ENCODE data around the gene CDIP1.

Gene CDIP1

GRCh38 chr16:4556580-4556979 lies 18.0 kb upstream of the CDIP1 start:
- no peaks in the 10 kb centered on the region for H3K79me2 ChIP-seq (ENCODE audit: insufficient read depth, low read length)
- H3K4me3 ChIP-seq (ENCODE audit: low read depth, low read length, poor library complexity, severe bottlenecking) = no peak overlapping the region
- H3F3A ChIP-seq (ENCODE audit: insufficient read depth, low read length) = no peaks in the 10 kb centered on the region
- no peak overlapping the region for H3K4me2 ChIP-seq (ENCODE audit: low read length)
- H3K27me3 ChIP-seq (ENCODE audit: insufficient read depth, low read length) = peaks cover 8% of the 10 kb centered on the region; the same call in 1 of the 2 replicates
- H3K4me1 ChIP-seq (ENCODE audit: insufficient read depth, low read length, severe bottlenecking) = no peaks in the 10 kb centered on the region
- H3K27ac ChIP-seq (ENCODE audit: low read depth, low read length, poor library complexity, severe bottlenecking) = no peak overlapping the region
- no peak overlapping the region for H3K9ac ChIP-seq (ENCODE audit: low read length)
- no peaks in the 10 kb centered on the region for H3K36me3 ChIP-seq (ENCODE audit: insufficient read depth, low read length)
- no peaks in the 10 kb centered on the region for H4K20me1 ChIP-seq (ENCODE audit: insufficient read depth, low read length)
- TF ChIP-seq EZH2 (IDR thresholded peaks at IDR 0.05; ENCODE audit: borderline replicate concordance, low read length) = no peak
- TF ChIP-seq CTCF (IDR thresholded peaks at IDR 0.05; ENCODE audit: low read length) = no peak
- H3K9me3 ChIP-seq (ENCODE audit: low read length) = no peaks in the 10 kb centered on the region
- H2AFZ ChIP-seq (ENCODE audit: low read length) = no peak overlapping the region
- no peaks in the 10 kb centered on the region for H3K9me2 ChIP-seq (ENCODE audit: low read depth, low read length)

GRCh38 chr16:4556112-4556511 lies 17.5 kb upstream of the CDIP1 start, which contains the start of gene C16orf96:
Gene C16orf96 (plus strand): TSS chr16:4556340. CDS start chr16:4556490, 150 bp downstream.
- Histone ChIP-seq H3K4me3 (ENCODE audit: low read depth, low read length, poor library complexity, severe bottlenecking) (no peak within 1 kb of the TSS), H3K9ac (ENCODE audit: low read length) (no peak within 1 kb of the TSS), H3K36me3 (ENCODE audit: insufficient read depth, low read length) (no peaks in the 10 kb centered on the region), H4K20me1 (ENCODE audit: insufficient read depth, low read length) (no peaks in the 10 kb centered on the region), H3K27ac (ENCODE audit: low read depth, low read length, poor library complexity, severe bottlenecking) (no peak within 1 kb of the TSS), H3F3A (ENCODE audit: insufficient read depth, low read length) (no peaks in the 10 kb centered on the region), H3K4me1 (ENCODE audit: insufficient read depth, low read length, severe bottlenecking) (no peaks in the 10 kb centered on the region), H3K79me2 (ENCODE audit: insufficient read depth, low read length) (no peaks in the 10 kb centered on the region), H3K9me2 (ENCODE audit: low read depth, low read length) (no peaks in the 10 kb centered on the region), H2AFZ (ENCODE audit: low read length) (no peak within 1 kb of the TSS), H3K27me3 (ENCODE audit: insufficient read depth, low read length) (peaks cover 8% of the 10 kb centered on the region; the same call in 1 of the 2 replicates), H3K4me2 (ENCODE audit: low read length) (no peak within 1 kb of the TSS), H3K9me3 (ENCODE audit: low read length) (no peaks in the 10 kb centered on the region)
- TF ChIP-seq CTCF (IDR thresholded peaks at IDR 0.05; ENCODE audit: low read length) (no peak), EZH2 (IDR thresholded peaks at IDR 0.05; ENCODE audit: borderline replicate concordance, low read length) (no peak)

- no peak overlapping the region for H3K27ac ChIP-seq (ENCODE audit: low read depth, low read length, poor library complexity, severe bottlenecking)
- H3K36me3 ChIP-seq (ENCODE audit: insufficient read depth, low read length) = no peaks in the 10 kb centered on the region
- no peaks in the 10 kb centered on the region for H3K9me2 ChIP-seq (ENCODE audit: low read depth, low read length)
- H3K4me1 ChIP-seq (ENCODE audit: insufficient read depth, low read length, severe bottlenecking) = peaks cover 7% of the 10 kb centered on the region
- H3F3A ChIP-seq (ENCODE audit: insufficient read depth, low read length) = no peaks in the 10 kb centered on the region
- H3K27me3 ChIP-seq (ENCODE audit: insufficient read depth, low read length) = peaks cover 8% of the 10 kb centered on the region; the same call in 1 of the 2 replicates
- no peak overlapping the region for H3K4me3 ChIP-seq (ENCODE audit: low read depth, low read length, poor library complexity, severe bottlenecking)
- H4K20me1 ChIP-seq (ENCODE audit: insufficient read depth, low read length) = no peaks in the 10 kb centered on the region
- no peaks in the 10 kb centered on the region for H3K79me2 ChIP-seq (ENCODE audit: insufficient read depth, low read length)
- H3K9ac ChIP-seq (ENCODE audit: low read length) = no peak overlapping the region
- no peak overlapping the region for H3K4me2 ChIP-seq (ENCODE audit: low read length)
- TF ChIP-seq EZH2 (IDR thresholded peaks at IDR 0.05; ENCODE audit: borderline replicate concordance, low read length) (no peak), CTCF (IDR thresholded peaks at IDR 0.05; ENCODE audit: low read length) (no peak)
- H3K9me3 ChIP-seq (ENCODE audit: low read length) = no peaks in the 10 kb centered on the region
- H2AFZ ChIP-seq (ENCODE audit: low read length) = no peak overlapping the region
Observed at GRCh38 chr16:4552541-4552940, 14.0 kb upstream of the CDIP1 start.

Measured in OCI-LY1 (cell line).